ENCODE results near the gene EPN1. TPM values are rescaled to one million over a fixed set of nuclear protein-coding genes. Genes with fewer than 3 reads are reported as not detected.

Gene EPN1
- total and polyA plus RNA-seq, 8 donors: 17.8 to 363 (median 183) TPM

- Histone ChIP-seq H3K36me3 (peaks cover 90 to 100% (median 100%) of the 10 kb centered on the region in 4 donors), H3K4me3 (no peak overlapping the region), H3K27ac (no peak overlapping the region), H3K9me3 (no peaks in the 10 kb centered on the region), H3K27me3 (no peaks in the 10 kb centered on the region), H3K4me1 (peaks cover 0 to 4% (median 0%) of the 10 kb centered on the region in 4 donors)
- TF ChIP-seq POLR2AphosphoS5 (IDR thresholded peaks at IDR 0.05) (no peak), EP300 (IDR thresholded peaks at IDR 0.05) (no peak), CTCF (IDR thresholded peaks at IDR 0.05) (no peak)
- DNase-seq: no peak
- intact Hi-C loops (cut with DNase I; ENCODE audit: low total_unique reads): no loop called here
- WGBS, 5 donors: 86 to 93% (median 90%) methylated on average over 16 to 23 of the region's 23 CpGs
Measured at GRCh38 chr19:55695511-55696290, 20.7 kb downstream of the EPN1 start.

GRCh38 chr19:55696301-55697068, 21.5 kb downstream of the EPN1 start:
- Histone ChIP-seq H3K9me3 (no peaks in the 10 kb centered on the region), H3K27me3 (no peaks in the 10 kb centered on the region), H3K36me3 (peaks cover 84 to 96% (median 95%) of the 10 kb centered on the region in 4 donors), H3K4me1 (peaks cover 0 to 9% (median under 1%) of the 10 kb centered on the region in 4 donors), H3K4me3 (no peak overlapping the region), H3K27ac (no peak overlapping the region)
- TF ChIP-seq EP300 (IDR thresholded peaks at IDR 0.05): no peak
- no peak for TF ChIP-seq CTCF (IDR thresholded peaks at IDR 0.05)
- TF ChIP-seq POLR2AphosphoS5 (IDR thresholded peaks at IDR 0.05): no peak
- TF ChIP-seq POLR2A (IDR thresholded peaks at IDR 0.05): no peak
- DNase-seq: no peak
- intact Hi-C loops (cut with DNase I; ENCODE audit: low total_unique reads): no loop called here
- 88 to 93% (median 92%) methylated on average over 13 to 20 of the region's 20 CpGs for WGBS, 5 donors

GRCh38 chr19:55697069-55697440, 22.0 kb downstream of the EPN1 start:
- intact Hi-C loops (cut with DNase I; ENCODE audit: low total_unique reads): no loop called here
- WGBS, 5 donors: 88 to 92% (median 90%) methylated on average over 7 to 12 of the region's 12 CpGs
- DNase-seq: no peak
- Histone ChIP-seq H3K36me3 (peaks cover 79 to 91% (median 90%) of the 10 kb centered on the region in 4 donors), H3K4me1 (peaks cover 0 to 14% (median 4%) of the 10 kb centered on the region in 4 donors), H3K27me3 (no peaks in the 10 kb centered on the region), H3K4me3 (no peak overlapping the region), H3K9me3 (no peaks in the 10 kb centered on the region), H3K27ac (no peak overlapping the region)
- TF ChIP-seq POLR2AphosphoS5 (IDR thresholded peaks at IDR 0.05) (no peak), CTCF (IDR thresholded peaks at IDR 0.05) (no peak), EP300 (IDR thresholded peaks at IDR 0.05) (no peak), POLR2A (IDR thresholded peaks at IDR 0.05) (no peak)

GRCh38 chr19:55697698-55698097, 22.7 kb downstream of the EPN1 start:
- H3K4me1 ChIP-seq: peaks cover 0 to 18% (median 7%) of the 10 kb centered on the region in 4 donors
- intact Hi-C loops (cut with DNase I; ENCODE audit: low total_unique reads): no loop called here
- no peaks in the 10 kb centered on the region for H3K9me3 ChIP-seq
- WGBS, 5 donors: 84 to 95% (median 90%) methylated on average over 8 of the region's 8 CpGs
- no peak for DNase-seq
- H3K27ac ChIP-seq: no peak overlapping the region
- no peaks in the 10 kb centered on the region for H3K27me3 ChIP-seq
- no peak for TF ChIP-seq POLR2AphosphoS5 (IDR thresholded peaks at IDR 0.05)
- TF ChIP-seq EP300 (IDR thresholded peaks at IDR 0.05): no peak
- no peak for TF ChIP-seq POLR2A (IDR thresholded peaks at IDR 0.05)
- TF ChIP-seq CTCF (IDR thresholded peaks at IDR 0.05): no peak
- peaks cover 74 to 86% (median 84%) of the 10 kb centered on the region in 4 donors for H3K36me3 ChIP-seq
- H3K4me3 ChIP-seq: no peak overlapping the region

All from stomach (tissue), 9 donors.